Type B pancreatic cell (in vitro differentiated cells): ENCODE results near the gene CTNND2. TPM values are rescaled to one million over a fixed set of nuclear protein-coding genes. Genes with fewer than 3 reads are reported as not detected.
A peak's percentile ranks its signal among the peaks of the same experiment; 100 is the strongest.

Source experiments
- DNase-seq: peaks from one replicate; pipeline ENCODE4 v3.0.0; 2021; ENCODE audit warnings: mixed read lengths; ENCODE audit not compliant: unreplicated experiment; ENCODE audit errors: extremely low spot score
- H3K27ac Mint-ChIP-seq: 2 replicates; pipeline ENCODE4 v1.8.0; 2021; ENCODE audit warnings: mild to moderate bottlenecking, mixed read lengths
- H3K27me3 Mint-ChIP-seq: 2 replicates; pipeline ENCODE4 v1.8.0; 2021; ENCODE audit warnings: mixed read lengths
- H3K36me3 Mint-ChIP-seq: 2 replicates; pipeline ENCODE4 v1.8.0; 2021; ENCODE audit warnings: mixed read lengths
- H3K4me1 Mint-ChIP-seq: one replicate; pipeline ENCODE4 v1.8.0; 2021; ENCODE audit warnings: mixed read lengths; ENCODE audit not compliant: unreplicated experiment
- H3K4me3 Mint-ChIP-seq: 2 replicates; pipeline ENCODE4 v1.8.0; 2021; ENCODE audit warnings: mild to moderate bottlenecking, mixed read lengths
- H3K9me3 Mint-ChIP-seq: 2 replicates; pipeline ENCODE4 v1.8.0; 2021; ENCODE audit warnings: mixed read lengths
- CTCF ChIP-seq: fragments of 200-600 bp; sonication (generic); conservative IDR thresholded peaks from 2 replicates; pipeline ENCODE4 v1.5.0; 2021; ENCODE audit warnings: antibody characterized with exemption, mild to moderate bottlenecking
- total RNA-seq: library from RNA; stranded (reverse); gene quantifications from 2 replicates; pipeline ENCODE4 v1.2.1, GENCODE V29; 2021; ENCODE audit warnings: low replicate concordance

CTNND2 gene
- total RNA-seq, 1 donor from 2014 or later = 49.5 TPM

GRCh38 chr5:11397549-11397948, 506.7 kb downstream of the CTNND2 start:
- no peak for DNase-seq
- no peaks in the 10 kb centered on the region for H3K36me3 Mint-ChIP-seq
- H3K4me3 Mint-ChIP-seq = no peak overlapping the region
- TF ChIP-seq CTCF = no peak
- no peaks in the 10 kb centered on the region for H3K9me3 Mint-ChIP-seq
- H3K4me1 Mint-ChIP-seq = no peaks in the 10 kb centered on the region
- H3K27ac Mint-ChIP-seq = no peak overlapping the region
- H3K27me3 Mint-ChIP-seq = peaks cover 4% of the 10 kb centered on the region

DNA sequence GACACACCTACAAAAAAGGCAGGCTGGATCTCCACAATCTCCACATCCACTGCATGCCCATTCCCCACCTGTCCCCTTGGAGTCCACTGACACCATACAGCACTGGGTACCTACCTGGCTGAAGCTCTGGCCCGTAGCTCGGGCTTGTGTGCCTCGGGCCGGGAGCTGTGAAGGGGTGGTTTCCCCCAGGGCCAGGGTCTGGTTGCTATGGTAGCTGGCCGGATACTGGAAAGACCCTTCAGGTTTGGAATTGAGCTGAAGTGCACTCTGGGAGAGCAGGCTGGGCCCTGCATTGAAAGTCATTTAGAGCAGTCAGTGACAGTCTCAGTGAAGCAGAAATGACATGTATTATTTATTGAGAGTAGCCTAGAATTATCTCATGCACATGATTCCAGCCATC, 507.3 kb downstream of the CTNND2 start:
- DNase-seq = no peak
- no peak for TF ChIP-seq CTCF
- H3K4me3 Mint-ChIP-seq = no peak overlapping the region
- no peak overlapping the region for H3K27ac Mint-ChIP-seq
- no peaks in the 10 kb centered on the region for H3K4me1 Mint-ChIP-seq
- H3K27me3 Mint-ChIP-seq = peaks cover 9% of the 10 kb centered on the region
- H3K9me3 Mint-ChIP-seq = no peaks in the 10 kb centered on the region
- no peaks in the 10 kb centered on the region for H3K36me3 Mint-ChIP-seq

DNA sequence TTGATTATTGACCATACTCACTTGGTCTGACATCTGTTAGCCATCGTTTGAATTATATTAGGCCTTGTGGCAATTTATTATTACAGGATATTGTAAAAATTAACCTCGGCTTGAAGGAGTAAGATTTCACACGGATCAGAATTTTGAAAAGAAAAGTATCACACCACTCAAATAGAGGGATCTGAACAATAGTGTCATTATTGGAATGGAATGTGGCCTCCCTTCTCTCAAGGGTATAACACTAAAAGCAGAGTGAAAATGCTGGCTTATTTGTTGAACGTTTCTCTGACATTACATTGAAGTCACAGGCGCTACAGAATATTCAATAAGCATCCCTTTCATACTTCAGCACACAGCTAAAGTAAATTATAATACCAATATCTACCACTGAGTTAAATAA, 509.3 kb downstream of the CTNND2 start:
- TF ChIP-seq CTCF = no peak
- no peak overlapping the region for H3K27ac Mint-ChIP-seq
- H3K9me3 Mint-ChIP-seq = no peaks in the 10 kb centered on the region
- H3K4me1 Mint-ChIP-seq = no peaks in the 10 kb centered on the region
- H3K4me3 Mint-ChIP-seq = no peak overlapping the region
- no peak for DNase-seq
- peaks cover 22% of the 10 kb centered on the region for H3K27me3 Mint-ChIP-seq
- H3K36me3 Mint-ChIP-seq = no peaks in the 10 kb centered on the region

DNA sequence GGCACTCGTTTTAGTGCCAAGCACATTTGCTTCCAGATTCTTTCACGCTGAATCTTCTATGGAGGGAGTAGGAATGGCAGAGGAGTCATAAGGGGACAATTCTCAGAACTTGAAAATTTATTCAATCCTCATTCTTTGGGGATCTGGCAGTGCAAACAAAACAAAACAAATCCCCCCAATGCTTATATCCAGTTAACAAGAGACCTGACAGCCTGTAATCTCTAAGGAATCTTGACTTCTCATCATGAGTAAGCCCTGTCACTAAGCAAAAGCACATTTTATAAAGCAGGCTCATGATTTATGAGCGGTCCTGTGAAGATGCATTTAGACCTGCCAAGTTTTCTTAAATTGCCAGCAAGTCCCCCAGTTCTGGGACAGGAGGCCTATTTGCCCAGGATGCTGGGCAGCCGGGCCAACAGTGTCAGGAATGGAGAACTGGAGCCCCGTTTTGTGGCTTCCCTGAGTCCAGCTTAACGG, 513.9 kb downstream of the CTNND2 start:
- H3K27me3 Mint-ChIP-seq = peaks cover 60% of the 10 kb centered on the region
- no peak overlapping the region for H3K27ac Mint-ChIP-seq
- no peak for DNase-seq
- H3K9me3 Mint-ChIP-seq = no peaks in the 10 kb centered on the region
- H3K36me3 Mint-ChIP-seq = no peaks in the 10 kb centered on the region
- TF ChIP-seq CTCF = no peak
- peaks cover 9% of the 10 kb centered on the region for H3K4me1 Mint-ChIP-seq
- no peak overlapping the region for H3K4me3 Mint-ChIP-seq

DNA sequence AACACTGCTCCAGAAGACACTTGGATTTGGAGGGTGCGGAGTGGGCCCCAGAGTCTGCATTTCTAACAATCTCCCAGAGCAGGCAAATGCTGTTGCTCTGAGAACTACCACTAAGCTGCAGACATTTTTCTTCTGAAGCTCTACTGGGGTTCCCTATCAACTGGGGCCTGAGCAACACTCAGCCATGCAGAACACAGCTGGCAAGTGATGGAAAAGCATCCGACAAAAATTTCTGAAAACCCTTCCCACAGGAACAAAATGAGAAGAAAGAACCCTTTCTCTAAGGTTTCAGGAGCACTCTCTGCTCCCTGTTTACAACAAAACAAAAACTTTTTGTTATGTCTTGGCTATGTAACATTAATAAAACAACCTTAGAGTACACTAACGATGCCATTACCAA, 516.9 kb downstream of the CTNND2 start:
- Mint-ChIP-seq H3K4me3 (no peak overlapping the region), H3K27ac (no peak overlapping the region), H3K9me3 (no peaks in the 10 kb centered on the region), H3K36me3 (no peaks in the 10 kb centered on the region), H3K27me3 (peaks cover 79% of the 10 kb centered on the region), H3K4me1 (peaks cover 10% of the 10 kb centered on the region)
- no peak for DNase-seq
- TF ChIP-seq CTCF = no peak

GRCh38 chr5:11386398-11386797, 517.8 kb downstream of the CTNND2 start:
- Mint-ChIP-seq H3K27ac (peak overlapping the region; percentile 46), H3K4me1 (peaks cover 10% of the 10 kb centered on the region), H3K27me3 (peaks cover 75% of the 10 kb centered on the region), H3K4me3 (peak overlapping the region; percentile 82), H3K9me3 (no peaks in the 10 kb centered on the region), H3K36me3 (peaks cover under 1% of the 10 kb centered on the region)
- TF ChIP-seq CTCF = no peak
- no peak for DNase-seq
